Right ventricle myocardium inferior (tissue), 1 donor: Measurements from ENCODE around the gene NIT1. TPM values are rescaled to one million over a fixed set of nuclear protein-coding genes. Genes with fewer than 3 reads are reported as not detected.
"Not testable (repeated sequence)": the region's sequence is repeated elsewhere in the genome, so short reads cannot be mapped to it uniquely, and the experiment has no call there.

Experiments used
- ATAC-seq: fragments of 200-7000 bp; cut with Tn5 transposase; one replicate; pipeline ENCODE4 v1.9.1; 2020; ENCODE audit warnings: mild to moderate bottlenecking, moderate library complexity
- DNase-seq: peaks from one replicate; pipeline ENCODE4 v3.0.0; 2021; ENCODE audit errors: missing footprints
- intact Hi-C: fragments of 100-400 bp; cut with DNase I; formaldehyde crosslinking; loops from one replicate; pipeline ENCODE4 v1.11.0; 2022
- total RNA-seq: library from RNA; stranded (reverse); fragmentation: NEBNext Ultra II Directional; extraction: Animal tissue kit (Norgen Biotek cat#: 25700); gene quantifications from one replicate; pipeline ENCODE4 v1.2.1, GENCODE V29; 2021
- donor health status: DM: no; HTN: yes; CAD: no; lungs with severe emphysema.

NIT1 gene
- total RNA-seq, 1 donor from 2014 or later: 36.5 TPM

GRCh38 chr1:161099090-161099802 is 18.7 kb upstream of the NIT1 start:
- DNase-seq: no peak
- intact Hi-C loops: loop anchor here (5.0 kb wide), 1 partner anchor 372 kb away; no protein-coding TSS in a partner anchor
- no peak for ATAC-seq

- intact Hi-C loops: no loop called here
- DNase-seq: no peak
- ATAC-seq: no peak
Measured at GRCh38 chr1:161100556-161100955, 17.3 kb upstream of the NIT1 start.

DNA sequence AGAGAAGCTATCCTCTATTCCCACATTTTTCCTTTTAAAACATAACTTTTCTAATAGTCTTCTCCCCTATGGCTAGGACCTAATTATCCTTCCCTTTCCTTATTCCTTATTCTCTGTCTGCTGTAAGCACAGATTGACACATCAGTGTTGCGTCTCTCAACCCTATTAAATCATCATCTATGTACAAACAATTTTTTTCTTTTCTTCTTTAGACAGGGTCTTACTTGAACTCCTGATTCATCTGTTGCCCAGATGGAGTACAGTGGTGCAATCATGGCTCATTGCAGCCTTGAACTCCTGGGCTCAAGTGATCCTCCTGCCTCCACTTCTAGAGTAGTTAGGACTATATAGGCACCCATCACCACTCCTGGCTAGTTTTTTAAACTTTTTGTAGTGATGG is 11.5 kb upstream of the NIT1 start:
- intact Hi-C loops: no loop called here
- ATAC-seq: no peak
- no peak for DNase-seq

DNA sequence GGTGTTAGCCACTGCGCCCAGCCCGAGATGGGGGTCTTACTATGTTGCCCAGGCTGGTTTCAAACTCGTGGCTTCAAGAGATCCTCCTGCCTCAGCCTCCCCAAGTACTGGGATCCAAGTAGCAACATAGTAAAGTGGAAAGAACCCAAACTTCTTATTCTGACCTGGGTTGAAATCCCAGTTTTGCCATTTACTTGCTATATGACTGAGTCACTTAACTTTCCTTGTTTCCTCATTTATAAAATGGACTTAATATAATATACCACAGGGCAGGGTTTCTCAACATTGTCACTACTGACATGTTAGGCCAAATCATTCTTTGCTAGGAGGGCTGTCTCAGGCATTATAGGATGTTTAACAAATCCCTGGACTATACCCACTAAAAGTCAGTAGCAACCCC is 6.8 kb upstream of the NIT1 start:
- no peak for ATAC-seq
- DNase-seq: no peak
- intact Hi-C loops: no loop called here

- no peak for ATAC-seq
- DNase-seq: no peak
- intact Hi-C loops: no loop called here
Measured at GRCh38 chr1:161111527-161111926, 6.4 kb upstream of the NIT1 start.

DNA sequence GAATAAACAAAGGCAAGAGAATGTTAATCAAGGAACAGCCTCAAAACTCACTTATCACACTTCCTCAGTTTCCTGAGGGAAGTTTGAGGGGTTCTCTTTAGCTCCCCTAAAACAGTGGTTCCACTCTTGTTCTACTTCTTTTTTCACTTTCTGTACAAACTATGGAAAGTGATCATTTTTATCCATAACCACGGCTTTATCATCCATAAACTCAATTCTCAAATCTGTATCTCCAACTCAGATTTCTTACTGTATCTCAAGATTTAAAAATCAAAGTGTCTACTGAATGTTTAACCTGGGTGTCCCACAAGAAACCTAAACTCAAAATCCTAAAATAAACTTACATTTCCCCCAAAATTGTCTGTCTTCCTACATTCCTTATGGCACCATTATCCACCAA is 4.0 kb upstream of the NIT1 start:
- DNase-seq: no peak
- ATAC-seq: no peak
- intact Hi-C loops: no loop called here

DNA sequence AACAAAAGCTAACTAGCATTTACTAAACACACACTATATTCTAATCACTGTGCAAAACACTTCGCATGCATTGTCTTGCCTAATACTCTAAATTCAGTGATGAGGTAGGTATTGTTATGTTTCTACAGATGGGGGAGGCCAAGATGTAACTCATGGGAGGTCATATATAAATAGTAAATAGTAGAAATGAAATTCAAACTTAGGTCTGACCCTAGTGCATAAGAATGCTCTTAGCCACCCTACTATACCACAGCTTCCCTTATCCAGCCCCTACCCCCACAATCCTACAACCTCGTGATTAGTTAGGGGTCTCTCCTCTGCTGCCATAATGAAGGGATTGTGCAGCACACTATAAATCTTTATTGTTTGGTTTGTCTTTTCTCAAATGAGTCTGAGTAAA is 3.3 kb upstream of the NIT1 start:
- intact Hi-C loops: no loop called here
- ATAC-seq (no peak), DNase-seq (no peak)

DNA sequence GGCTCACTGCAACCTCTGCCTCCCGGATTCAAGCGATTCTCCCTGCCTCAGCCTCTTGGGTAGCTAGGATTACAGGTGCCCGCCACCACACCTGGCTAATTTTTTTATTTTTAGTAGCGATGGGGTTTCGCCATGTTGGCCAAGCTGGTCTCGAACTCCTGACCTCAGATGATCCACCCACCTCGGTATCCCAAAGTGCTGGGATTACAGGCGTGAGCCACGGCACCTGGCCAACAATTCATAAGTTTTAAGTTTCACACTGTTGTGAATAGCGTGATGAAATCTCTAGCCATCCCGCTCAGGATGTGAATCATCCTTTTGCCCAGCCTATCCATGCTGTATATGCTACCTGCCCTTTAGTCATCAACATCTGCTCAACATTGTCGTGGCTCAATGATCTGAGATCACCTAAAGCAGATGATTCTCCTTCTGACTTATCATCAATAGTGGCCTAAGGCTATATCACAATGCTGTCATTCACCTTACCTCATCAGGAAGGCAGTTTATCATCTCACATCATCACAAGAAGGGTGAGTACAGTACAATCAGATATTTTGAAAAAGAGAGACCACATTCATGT is 2.7 kb upstream of the NIT1 start:
- ATAC-seq (no peak), DNase-seq (no peak)
- intact Hi-C loops: loop anchor here (5.0 kb wide), 1 partner anchor 73 kb away; no protein-coding TSS in a partner anchor

DNA sequence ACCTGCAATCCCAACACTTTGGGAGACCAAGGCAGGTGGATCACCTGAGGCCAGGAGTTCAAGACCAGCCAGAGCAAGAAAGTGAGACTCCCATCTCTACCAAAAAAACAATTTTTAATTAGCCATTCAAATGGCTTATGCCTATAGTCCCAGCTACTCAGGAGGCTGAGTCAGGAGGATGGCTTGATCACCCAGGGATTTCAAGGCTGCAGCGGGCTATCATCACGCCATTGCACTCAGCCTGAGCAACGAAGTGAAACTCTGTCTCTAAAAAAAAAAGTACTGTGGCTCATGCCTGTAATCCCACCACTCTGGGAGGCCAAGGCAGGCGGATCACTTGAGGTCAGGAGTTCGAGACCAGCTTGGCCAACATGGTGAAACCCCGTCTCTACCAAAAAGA is 1.9 kb upstream of the NIT1 start:
- intact Hi-C loops: loop anchor here (5.0 kb wide), 1 partner anchor 74 kb away; no protein-coding TSS in a partner anchor
- not testable (repeated sequence) for ATAC-seq

GRCh38 chr1:161119092-161119903 is 1.4 kb downstream of the NIT1 start:
- intact Hi-C loops: loop anchor here (5.0 kb wide), 1 partner anchor 77 kb away; no protein-coding TSS in a partner anchor
- DNase-seq: peak; percentile 72
- ATAC-seq: peak; percentile 32

More for the DNA sequence above, 1.9 kb upstream of the NIT1 start:
- not testable (repeated sequence) for DNase-seq

DNA sequence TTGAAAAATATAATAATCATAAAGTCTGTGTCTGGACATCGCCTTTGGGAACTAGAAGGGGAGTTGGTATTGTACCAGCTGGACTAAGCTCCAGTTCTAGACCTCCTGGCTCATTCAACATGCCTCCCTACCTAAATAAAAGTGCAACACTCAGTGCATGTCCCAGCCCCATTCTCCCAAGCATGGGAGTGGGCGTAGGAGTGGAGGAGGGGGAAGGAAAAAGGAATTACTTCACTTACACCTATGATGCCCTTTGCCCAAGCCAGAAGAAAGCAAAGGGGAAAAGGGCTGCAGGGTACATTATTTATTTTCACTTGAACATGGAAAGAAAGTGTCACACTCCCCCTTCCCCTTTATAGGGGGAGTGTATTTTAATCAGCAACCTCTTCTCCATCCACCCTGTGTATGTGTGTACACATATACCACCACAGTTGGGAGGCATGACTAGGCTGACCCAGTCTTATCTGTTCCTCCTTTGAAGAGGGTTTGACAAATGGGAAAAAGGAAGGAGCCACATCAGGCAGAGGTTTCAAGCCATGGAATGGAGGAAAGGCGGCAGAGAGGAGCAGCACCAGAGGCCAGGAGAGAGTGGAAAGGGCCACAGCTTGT is 3.2 kb downstream of the NIT1 start:
- ATAC-seq: no peak
- no peak for DNase-seq

GRCh38 chr1:161121834-161122233 is 3.9 kb downstream of the NIT1 start:
- ATAC-seq: no peak
- DNase-seq: no peak
- intact Hi-C loops: no loop called here

More for the DNA sequence above, 3.2 kb downstream of the NIT1 start:
- intact Hi-C loops: no loop called here

DNA sequence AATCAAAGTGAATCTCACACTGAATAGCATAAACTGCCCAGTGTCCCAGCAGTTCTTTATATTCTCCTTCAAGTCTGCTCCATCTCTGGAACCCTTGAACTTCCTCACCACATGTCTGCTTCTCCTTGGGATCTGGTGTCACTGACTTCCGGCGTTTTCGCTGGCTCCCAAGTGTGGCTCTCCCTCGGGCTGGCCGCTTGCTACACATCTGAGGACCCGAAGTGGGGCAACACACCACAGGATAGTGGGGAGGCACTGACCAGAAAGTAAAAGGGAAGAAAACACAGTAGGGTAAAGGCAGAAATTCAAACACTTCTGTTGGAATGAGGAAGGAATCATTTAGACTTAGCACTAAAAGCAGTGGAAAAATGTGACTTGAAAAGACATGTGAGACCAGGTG is 5.1 kb downstream of the NIT1 start:
- intact Hi-C loops: no loop called here
- DNase-seq: no peak
- no peak for ATAC-seq

DNA sequence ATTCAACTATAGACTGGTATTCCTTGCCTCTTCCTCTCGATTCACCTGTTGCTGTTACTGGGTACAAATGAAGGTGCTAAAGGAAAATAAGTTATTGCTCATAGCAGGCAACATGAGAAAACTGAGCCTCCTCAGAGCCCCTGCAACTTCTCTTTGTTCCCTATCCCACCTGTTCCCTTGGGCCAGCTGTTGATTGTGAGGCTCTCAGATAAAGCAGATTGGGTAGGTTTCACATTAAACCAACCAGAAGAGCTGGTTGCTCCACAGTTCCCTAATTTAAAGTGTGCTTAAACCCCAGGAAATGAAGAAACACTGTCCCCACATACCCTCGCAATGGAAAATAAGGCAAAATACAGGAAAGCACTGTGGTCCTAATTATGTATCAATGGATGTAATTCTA is 9.7 kb downstream of the NIT1 start:
- intact Hi-C loops: no loop called here
- DNase-seq: no peak
- no peak for ATAC-seq

- intact Hi-C loops: no loop called here
Measured at GRCh38 chr1:161128591-161129420, 10.9 kb downstream of the NIT1 start.

DNA sequence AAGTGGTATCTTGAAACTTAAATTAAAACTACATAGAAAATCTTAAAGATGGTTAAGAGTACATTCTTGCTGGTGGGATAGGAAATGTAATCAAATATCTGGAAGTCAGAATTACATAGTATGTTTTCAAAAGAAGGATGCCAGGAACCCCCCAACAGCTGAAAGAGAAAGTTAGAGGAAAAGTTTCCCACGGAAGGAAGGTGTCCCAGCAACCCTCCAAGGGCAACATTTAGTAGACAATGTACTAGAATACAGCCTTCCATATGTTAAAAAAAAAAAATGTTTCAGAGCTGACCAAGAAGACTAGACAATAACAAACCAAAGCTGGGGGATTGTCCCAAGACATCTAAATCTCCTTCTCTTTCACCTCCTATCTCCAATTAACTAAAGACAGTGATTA is 12.4 kb downstream of the NIT1 start:
- DNase-seq (no peak), ATAC-seq (no peak)
- intact Hi-C loops: loop anchor here (5.0 kb wide), 2 partner anchors 83 to 133 kb away; partner anchors contain the start of gene USF1

More at GRCh38 chr1:161128591-161129420, 10.9 kb downstream of the NIT1 start:
- DNase-seq (no peak), ATAC-seq (no peak)

GRCh38 chr1:161131523-161132409 is 13.9 kb downstream of the NIT1 start:
- ATAC-seq: peak; percentile 26
- no peak for DNase-seq
- intact Hi-C loops: loop anchor here (1.0 to 5.0 kb wide), 5 partner anchors 13 to 134 kb away; partner anchors contain the start of genes NIT1, PFDN2, UFC1 and USF1
